Measurements from ENCODE around the gene OR6C65. TPM values are rescaled to one million over a fixed set of nuclear protein-coding genes. Genes with fewer than 3 reads are reported as not detected.
"Not testable (repeated sequence)": the region's sequence is repeated elsewhere in the genome, so short reads cannot be mapped to it uniquely, and the experiment has no call there.

The OR6C65 gene
- total and polyA plus RNA-seq, 9 of the 15 experiments (the other 6 are each of a cell fraction or from before 2014, with no cell fraction given) = not detected

DNA sequence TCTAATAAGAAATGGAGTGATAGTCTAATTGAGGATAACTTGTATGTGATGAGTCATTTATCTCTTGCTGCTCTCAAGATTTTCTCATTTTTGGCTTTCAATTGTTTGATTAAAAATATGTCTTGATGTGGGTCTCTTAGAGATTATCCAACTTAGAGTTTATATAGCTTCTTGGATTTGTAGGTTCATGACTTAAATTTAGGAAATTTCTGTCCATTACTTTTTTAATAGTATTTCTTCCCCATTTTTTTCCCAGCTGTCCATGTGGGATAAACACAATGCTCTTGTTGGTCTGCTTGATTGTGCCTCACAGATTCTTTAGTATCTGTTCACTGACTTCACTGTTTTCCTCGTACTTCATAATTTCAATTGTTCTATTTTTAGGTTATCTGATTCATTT, 7.5 kb downstream of the OR6C65 start:
- no peaks in the 10 kb centered on the region for H3K36me3 ChIP-seq (ENCODE audit: control insufficient read depth, insufficient read depth, low read length)
- WGBS (ENCODE audit: insufficient coverage, low coverage, missing lambda C conversion rate) = 0% methylated on average over 1 of the region's 1 CpG
- no peak for FAIRE-seq

DNA sequence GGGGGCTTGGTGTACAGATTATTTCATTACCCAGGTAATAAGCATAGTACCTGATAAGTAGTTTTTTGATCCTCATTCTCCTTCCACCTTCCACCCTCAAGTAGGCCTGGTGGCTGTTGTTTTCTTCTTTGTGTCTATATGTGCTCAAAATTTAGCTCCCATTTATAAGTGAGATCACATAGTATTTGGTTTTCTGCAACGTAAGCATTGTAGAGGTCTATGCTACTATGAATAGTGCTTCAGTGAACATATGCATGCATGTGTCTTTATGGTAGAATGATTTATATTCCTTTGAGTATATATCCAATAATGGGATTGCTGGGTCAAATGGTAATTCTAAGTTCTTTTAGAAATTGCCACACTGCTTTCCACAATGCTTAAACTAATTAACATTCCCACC, 8.8 kb downstream of the OR6C65 start:
- H3K36me3 ChIP-seq (ENCODE audit: control insufficient read depth, insufficient read depth, low read length); H3K9me1 ChIP-seq (ENCODE audit: control insufficient read depth, insufficient read depth, low read length); in situ Hi-C loops (cut with MboI); H3K27ac ChIP-seq (ENCODE audit: extremely low read depth, low read depth, low read length); H3K4me1 ChIP-seq (replicated peaks in 1 of 2; ENCODE audit: control insufficient read depth in 2 of 2, insufficient read depth in 2 of 2, low read length in 2 of 2); H3K4me2 ChIP-seq (ENCODE audit: insufficient read depth, low read length); H3K9me3 ChIP-seq (replicated peaks; ENCODE audit: control insufficient read depth, insufficient read depth, low read depth, low read length); CTCF ChIA-PET (ENCODE audit: low intra/inter-chr PET ratio); H2AFZ ChIP-seq (ENCODE audit: low read depth, low read length); intact Hi-C loops (cut with micrococcal nuclease); H3K79me2 ChIP-seq (ENCODE audit: control insufficient read depth, insufficient read depth, low read length); H3K27me3 ChIP-seq (ENCODE audit: control insufficient read depth in 2 of 2, insufficient read depth in 2 of 2, low read length in 2 of 2); FAIRE-seq; H3K9ac ChIP-seq (ENCODE audit: insufficient read depth in 1 of 2, low read depth in 2 of 2, low read length in 2 of 2); H3K4me3 ChIP-seq; ATAC-seq; POLR2A ChIA-PET; DNase-seq (ENCODE audit: extremely low read depth in 1 of 4, low spot score in 3 of 4); H4K20me1 ChIP-seq (replicated peaks; ENCODE audit: control insufficient read depth, insufficient read depth, low read length); BruUV-seq (replicated peaks): not testable (repeated sequence)
- TF ChIP-seq MAFG (tag; conservative IDR thresholded peaks at IDR 0.05) (peak; percentile 23; the same call in 1 of the 2 replicates), MAFF (IDR thresholded peaks at IDR 0.05; ENCODE audit: low read length) (peak; percentile 40; the same call in 1 of the 2 replicates), ZNF316 (IDR thresholded peaks at IDR 0.05) (peak; percentile 70), C11orf30 (IDR thresholded peaks at IDR 0.05; ENCODE audit: low read depth) (peak; percentile 38; the same call in 1 of the 2 replicates), MAFK (IDR thresholded peaks at IDR 0.05; ENCODE audit: low read length) (peak; percentile 45; the same call in 1 of the 2 replicates)
- WGBS (ENCODE audit: insufficient coverage, low coverage, missing lambda C conversion rate) = 4% methylated on average over 1 of the region's 1 CpG

More for the DNA sequence above, 7.5 kb downstream of the OR6C65 start:
- POLR2A ChIA-PET = no interaction called here
- Histone ChIP-seq H3K4me1 (replicated peaks in 1 of 2; ENCODE audit: control insufficient read depth in 2 of 2, insufficient read depth in 2 of 2, low read length in 2 of 2) (no peaks in the 10 kb centered on the region; a peak in 1 of 5 replicates), H3K4me2 (ENCODE audit: insufficient read depth, low read length) (no peak overlapping the region), H3K9me1 (ENCODE audit: control insufficient read depth, insufficient read depth, low read length) (no peaks in the 10 kb centered on the region), H4K20me1 (replicated peaks; ENCODE audit: control insufficient read depth, insufficient read depth, low read length) (no peaks in the 10 kb centered on the region), H3K9ac (ENCODE audit: insufficient read depth in 1 of 2, low read depth in 2 of 2, low read length in 2 of 2) (no peak overlapping the region), H3K9me3 (replicated peaks; ENCODE audit: control insufficient read depth, insufficient read depth, low read depth, low read length) (0 out of 2 replicates have a peak, but pooled peaks cover 1% of the 10 kb centered on the region), H2AFZ (ENCODE audit: low read depth, low read length) (no peak overlapping the region), H3K4me3 (no peak overlapping the region), H3K27me3 (ENCODE audit: control insufficient read depth in 2 of 2, insufficient read depth in 2 of 2, low read length in 2 of 2) (no peaks in the 10 kb centered on the region), H3K79me2 (ENCODE audit: control insufficient read depth, insufficient read depth, low read length) (no peaks in the 10 kb centered on the region), H3K27ac (ENCODE audit: extremely low read depth, low read depth, low read length) (no peak overlapping the region)
- DNase-seq (ENCODE audit: extremely low read depth in 1 of 4, low spot score in 3 of 4) (no peak), ATAC-seq (no peak)
- TF ChIP-seq NFXL1 (CRISPR knock-in tag; IDR thresholded peaks at IDR 0.05) (no peak), HMGN3 (IDR thresholded peaks at IDR 0.05; ENCODE audit: borderline replicate concordance, extremely low read depth, insufficient read length, low read depth, low read length) (no peak), SREBF1 (IDR thresholded peaks at IDR 0.05; ENCODE audit: borderline replicate concordance, low read depth, low read length) (no peak)
- TF ChIP-seq, protein P1, sequence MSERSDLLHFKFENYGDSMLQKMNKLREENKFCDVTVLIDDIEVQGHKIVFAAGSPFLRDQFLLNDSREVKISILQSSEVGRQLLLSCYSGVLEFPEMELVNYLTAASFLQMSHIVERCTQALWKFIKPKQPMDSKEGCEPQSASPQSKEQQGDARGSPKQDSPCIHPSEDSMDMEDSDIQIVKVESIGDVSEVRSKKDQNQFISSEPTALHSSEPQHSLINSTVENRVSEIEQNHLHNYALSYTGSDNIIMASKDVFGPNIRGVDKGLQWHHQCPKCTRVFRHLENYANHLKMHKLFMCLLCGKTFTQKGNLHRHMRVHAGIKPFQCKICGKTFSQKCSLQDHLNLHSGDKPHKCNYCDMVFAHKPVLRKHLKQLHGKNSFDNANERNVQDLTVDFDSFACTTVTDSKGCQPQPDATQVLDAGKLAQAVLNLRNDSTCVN (CRISPR knock-in tag; IDR thresholded peaks at IDR 0.05) = no peak
- intact Hi-C loops (cut with micrococcal nuclease) = no loop called here
- in situ Hi-C loops (cut with MboI) = no loop called here
- no TSS peak for BruUV-seq (replicated peaks)
- CTCF ChIA-PET (ENCODE audit: low intra/inter-chr PET ratio) = no interaction called here
